ENCODE measurements around the gene OR10G4.

Gene OR10G4

GRCh38 chr11:124039557-124039956 is 26.8 kb downstream of the OR10G4 start:
- no peaks in the 10 kb centered on the region for H3K36me3 ChIP-seq (replicated peaks; ENCODE audit: low read depth, low read length)
- no peak overlapping the region for H3K4me3 ChIP-seq (ENCODE audit: low read length)
- no peak overlapping the region for H3K4me2 ChIP-seq (ENCODE audit: low read length)
- no peak for TF ChIP-seq CTCF (IDR thresholded peaks at IDR 0.05; ENCODE audit: low read depth, low read length)
- TF ChIP-seq EZH2phosphoT487 (IDR thresholded peaks at IDR 0.05; ENCODE audit: low read depth): no peak
- no peaks in the 10 kb centered on the region for H4K20me1 ChIP-seq (ENCODE audit: insufficient read depth, low read length)
- H3K27me3 ChIP-seq (ENCODE audit: low read depth, low read length): no peaks in the 10 kb centered on the region
- H3K79me2 ChIP-seq (ENCODE audit: low read length): no peaks in the 10 kb centered on the region
- no peak overlapping the region for H3K9ac ChIP-seq (ENCODE audit: low read length)
- H3K4me1 ChIP-seq (ENCODE audit: low read length): no peaks in the 10 kb centered on the region
- no peak overlapping the region for H2AFZ ChIP-seq (ENCODE audit: low read depth, low read length)
- no peak overlapping the region for H3K27ac ChIP-seq (ENCODE audit: low read length)
- H3K9me3 ChIP-seq (ENCODE audit: insufficient read depth, low read length): no peaks in the 10 kb centered on the region

- Histone ChIP-seq H3K27me3 (ENCODE audit: low read depth, low read length) (no peaks in the 10 kb centered on the region), H3K4me1 (ENCODE audit: low read length) (no peaks in the 10 kb centered on the region), H4K20me1 (ENCODE audit: insufficient read depth, low read length) (no peaks in the 10 kb centered on the region), H3K4me2 (ENCODE audit: low read length) (no peak within 1 kb of the TSS), H3K36me3 (replicated peaks; ENCODE audit: low read depth, low read length) (no peaks in the 10 kb centered on the region), H3K9me3 (ENCODE audit: insufficient read depth, low read length) (no peaks in the 10 kb centered on the region), H3K4me3 (ENCODE audit: low read length) (no peak within 1 kb of the TSS), H2AFZ (ENCODE audit: low read depth, low read length) (no peak within 1 kb of the TSS), H3K9ac (ENCODE audit: low read length) (no peak within 1 kb of the TSS), H3K27ac (ENCODE audit: low read length) (no peak within 1 kb of the TSS), H3K79me2 (ENCODE audit: low read length) (no peaks in the 10 kb centered on the region)
- TF ChIP-seq CTCF (IDR thresholded peaks at IDR 0.05; ENCODE audit: low read depth, low read length) (no peak), EZH2phosphoT487 (IDR thresholded peaks at IDR 0.05; ENCODE audit: low read depth) (no peak)
These were observed 28.5 kb downstream of the OR10G4 start, which contains the start of gene OR10G7 for GRCh38 chr11:124041254-124041653. OR10G7 (minus strand) TSS chr11:124041325; CDS start chr11:124039001, 2,324 bp downstream.

GRCh38 chr11:124043420-124043819 is 30.6 kb downstream of the OR10G4 start:
- no peak overlapping the region for H3K4me3 ChIP-seq (ENCODE audit: low read length)
- H3K27me3 ChIP-seq (ENCODE audit: low read depth, low read length): no peaks in the 10 kb centered on the region
- TF ChIP-seq EZH2phosphoT487 (IDR thresholded peaks at IDR 0.05; ENCODE audit: low read depth) (no peak), CTCF (IDR thresholded peaks at IDR 0.05; ENCODE audit: low read depth, low read length) (no peak)
- H3K9ac ChIP-seq (ENCODE audit: low read length): no peak overlapping the region
- no peak overlapping the region for H3K4me2 ChIP-seq (ENCODE audit: low read length)
- H3K9me3 ChIP-seq (ENCODE audit: insufficient read depth, low read length): no peaks in the 10 kb centered on the region
- no peak overlapping the region for H2AFZ ChIP-seq (ENCODE audit: low read depth, low read length)
- H3K4me1 ChIP-seq (ENCODE audit: low read length): no peaks in the 10 kb centered on the region
- H3K27ac ChIP-seq (ENCODE audit: low read length): no peak overlapping the region
- no peaks in the 10 kb centered on the region for H3K36me3 ChIP-seq (replicated peaks; ENCODE audit: low read depth, low read length)
- H4K20me1 ChIP-seq (ENCODE audit: insufficient read depth, low read length): no peaks in the 10 kb centered on the region
- no peaks in the 10 kb centered on the region for H3K79me2 ChIP-seq (ENCODE audit: low read length)

GRCh38 chr11:124050748-124051147 is 38.0 kb downstream of the OR10G4 start:
- H3K27me3 ChIP-seq (ENCODE audit: low read depth, low read length): no peaks in the 10 kb centered on the region
- no peaks in the 10 kb centered on the region for H3K36me3 ChIP-seq (replicated peaks; ENCODE audit: low read depth, low read length)
- no peaks in the 10 kb centered on the region for H3K4me1 ChIP-seq (ENCODE audit: low read length)
- no peak overlapping the region for H2AFZ ChIP-seq (ENCODE audit: low read depth, low read length)
- no peaks in the 10 kb centered on the region for H4K20me1 ChIP-seq (ENCODE audit: insufficient read depth, low read length)
- no peak overlapping the region for H3K4me2 ChIP-seq (ENCODE audit: low read length)
- no peak overlapping the region for H3K27ac ChIP-seq (ENCODE audit: low read length)
- no peak for TF ChIP-seq CTCF (IDR thresholded peaks at IDR 0.05; ENCODE audit: low read depth, low read length)
- H3K9ac ChIP-seq (ENCODE audit: low read length): no peak overlapping the region
- no peak overlapping the region for H3K4me3 ChIP-seq (ENCODE audit: low read length)
- no peaks in the 10 kb centered on the region for H3K9me3 ChIP-seq (ENCODE audit: insufficient read depth, low read length)
- H3K79me2 ChIP-seq (ENCODE audit: low read length): no peaks in the 10 kb centered on the region
